NCI-H1048 (cell line): ENCODE results near the gene MPV17L.
"Not testable (repeated sequence)": the region's sequence is repeated elsewhere in the genome, so short reads cannot be mapped to it uniquely, and the experiment has no call there.

Experiments used
- DNase-seq: peaks from one replicate; lab custom pipeline; 2025; lab: John Stamatoyannopoulos, UW

MPV17L gene

DNA sequence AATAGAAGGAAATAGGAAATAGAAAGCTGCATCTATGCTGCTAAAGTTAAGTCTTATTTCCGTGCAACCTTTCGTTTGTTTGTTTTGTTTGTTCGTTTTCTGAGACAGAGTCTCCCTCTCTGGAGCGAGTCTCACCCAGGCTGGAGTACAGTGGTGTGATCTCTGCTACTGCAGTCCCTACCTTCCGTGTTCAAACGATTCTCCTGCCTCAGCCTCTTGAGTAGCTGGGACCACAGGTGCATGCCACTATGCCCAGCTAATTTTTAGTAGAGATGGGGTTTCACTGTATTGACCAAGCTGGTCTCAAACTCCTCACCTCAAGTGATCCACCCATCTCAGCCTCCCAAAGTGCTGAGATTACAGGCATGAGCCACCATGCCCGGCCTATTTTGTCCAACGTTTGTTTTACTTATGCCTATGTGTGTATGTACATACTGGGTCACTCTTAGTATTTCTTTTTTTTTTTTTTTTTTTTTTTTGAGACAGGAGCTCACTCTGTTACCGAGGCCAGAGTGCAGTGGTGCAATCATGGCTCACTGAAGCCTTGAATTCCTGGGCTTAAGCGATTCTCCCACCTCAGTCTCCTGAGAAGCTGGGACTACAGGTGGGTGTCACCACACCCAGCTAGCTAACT is 55.7 kb downstream of the MPV17L start:
- no peak for DNase-seq

DNA sequence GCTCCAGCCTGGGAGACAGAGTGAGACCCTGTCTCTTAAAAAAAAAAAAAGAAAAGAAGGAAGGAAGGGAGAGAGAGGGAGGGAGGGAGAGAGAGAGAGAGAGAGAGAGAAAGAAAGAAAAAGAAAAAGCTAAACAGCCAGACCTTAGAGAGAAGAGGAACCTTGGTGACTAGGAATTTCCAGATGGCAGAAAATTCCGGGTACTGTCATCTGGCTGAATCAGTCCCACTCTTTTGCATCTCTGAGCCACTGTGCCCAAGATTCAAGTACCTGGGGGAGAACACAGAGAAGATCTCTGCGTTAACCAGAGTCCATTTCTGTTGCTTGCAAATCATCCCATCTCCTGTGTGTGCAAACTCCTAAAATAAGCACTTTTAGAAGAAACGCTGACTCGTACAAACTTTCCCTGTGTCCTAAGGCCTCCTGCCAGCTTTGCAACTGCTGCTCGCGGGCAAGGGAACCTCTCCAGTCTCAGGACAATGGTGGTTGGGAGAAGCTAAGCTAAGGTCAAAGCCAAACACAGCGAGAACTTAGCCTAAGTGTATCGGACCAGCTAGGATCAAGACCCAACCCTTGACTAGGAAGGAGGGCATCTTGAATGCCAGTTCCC is 56.8 kb downstream of the MPV17L start:
- no peak for DNase-seq

DNA sequence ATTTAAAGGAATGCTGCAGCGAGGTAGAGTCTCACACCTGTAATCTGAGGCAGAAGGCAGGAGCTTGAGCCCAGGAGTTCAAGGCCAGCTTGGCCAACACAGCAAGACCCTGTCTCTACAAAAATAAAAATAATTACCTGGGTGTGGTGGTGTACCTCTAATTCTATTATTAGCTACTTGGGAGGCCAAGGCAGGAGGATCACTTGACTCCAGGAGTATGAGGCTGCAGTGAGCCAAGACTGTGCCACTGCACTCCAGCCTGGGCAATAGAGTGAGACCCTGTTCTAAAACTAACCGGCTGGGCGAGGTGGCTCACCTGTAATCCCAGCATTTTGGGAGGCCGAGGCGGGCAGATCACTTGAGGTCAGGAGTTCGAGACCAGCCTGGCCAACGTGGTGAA is 57.7 kb downstream of the MPV17L start:
- not testable (repeated sequence) for DNase-seq

DNA sequence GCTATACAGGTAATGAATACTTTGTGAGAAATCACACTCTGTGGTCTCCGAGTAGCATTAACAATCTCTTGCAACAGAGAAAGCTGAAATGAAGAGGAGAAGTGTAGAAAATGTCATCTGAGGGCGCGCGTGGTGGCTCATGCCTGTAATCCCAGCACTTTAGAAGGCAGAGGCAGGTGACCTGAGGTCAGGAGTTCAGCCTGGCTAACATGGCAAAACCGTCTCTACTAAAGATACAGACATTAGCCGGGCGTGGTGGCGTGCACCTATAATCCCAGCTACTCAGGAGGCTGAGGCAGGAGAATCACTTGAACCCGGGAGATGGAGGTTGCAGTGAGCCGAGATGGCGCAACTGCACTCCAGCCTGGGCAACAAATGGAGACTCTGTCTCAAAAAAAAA is 59.4 kb downstream of the MPV17L start:
- not testable (repeated sequence) for DNase-seq

- DNase-seq = no peak
These were observed 61.8 kb downstream of the MPV17L start for GRCh38 chr16:15457400-15457799.

DNA sequence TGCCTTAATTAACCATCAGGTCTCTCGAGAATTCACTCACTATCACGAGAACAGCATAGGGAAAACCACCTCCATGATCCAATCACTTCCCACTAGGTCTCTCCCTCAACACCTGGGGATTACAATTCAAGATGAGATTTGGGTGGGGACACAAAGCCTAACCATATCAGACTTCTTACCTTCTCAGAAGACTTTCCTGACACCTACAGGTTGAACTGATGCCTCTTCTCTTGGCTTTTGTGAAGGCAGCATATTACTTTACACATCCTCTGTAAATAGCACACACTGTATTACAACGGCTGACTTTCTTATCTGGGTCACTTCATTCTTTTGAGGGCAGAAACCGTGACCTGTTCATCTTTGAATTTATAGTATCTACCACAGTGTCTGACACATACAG is 62.4 kb downstream of the MPV17L start:
- no peak for DNase-seq

DNA sequence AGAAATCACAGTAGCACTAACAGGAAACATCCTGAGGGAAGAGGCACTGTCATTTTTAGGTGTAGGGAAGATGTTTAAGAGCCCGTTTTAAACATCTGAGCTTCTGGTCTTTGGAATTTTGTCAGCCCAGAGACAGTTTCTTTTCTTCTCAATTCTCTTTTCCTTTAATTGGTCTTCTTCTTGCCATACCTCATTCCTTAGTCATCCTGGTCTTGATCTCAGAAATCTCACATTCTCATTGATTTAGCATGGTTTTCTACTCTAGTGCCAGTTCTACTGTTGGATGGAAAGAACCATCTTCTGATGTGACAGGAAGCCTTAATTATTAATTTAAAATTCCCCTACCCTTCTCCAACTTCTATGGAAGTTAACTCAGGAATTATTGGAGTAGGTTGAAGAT is 64.2 kb downstream of the MPV17L start:
- DNase-seq = no peak

GRCh38 chr16:15460601-15461000 is 65.0 kb downstream of the MPV17L start:
- no peak for DNase-seq

DNA sequence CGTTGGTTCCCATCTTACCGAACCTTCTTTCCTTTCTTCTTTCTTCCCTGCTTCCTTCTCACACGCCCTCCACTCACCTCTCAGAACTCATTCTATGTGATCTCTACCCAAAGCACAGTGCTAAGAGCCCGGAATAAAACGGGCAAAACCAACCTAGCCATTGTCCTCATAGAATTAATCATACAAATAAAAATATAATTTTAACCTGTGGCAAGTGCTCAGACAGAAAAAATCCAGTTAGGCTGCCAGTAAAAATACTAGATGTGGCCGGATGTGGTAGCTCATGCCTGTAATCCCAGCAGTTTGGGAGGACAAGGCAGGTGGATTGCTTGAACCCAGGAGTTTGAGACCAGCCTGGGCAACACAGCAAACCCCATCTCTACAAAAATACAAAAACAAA is 65.8 kb downstream of the MPV17L start:
- DNase-seq = no peak
